Urinary bladder (tissue), 4 donors: ENCODE measurements around the gene RAX2. TPM values are rescaled to one million over a fixed set of nuclear protein-coding genes. Genes with fewer than 3 reads are reported as not detected.

Experiments used
- DNase-seq: peaks from one replicate; pipeline ENCODE4 v3.0.0-alpha.2; 2015; ENCODE audit errors: extremely low spot score
- H3K27ac ChIP-seq: one replicate; pipeline ENCODE4 v1.5.1; 2013; ENCODE audit warnings: low read depth, mild to moderate bottlenecking, moderate library complexity
- H3K36me3 ChIP-seq: one replicate; pipeline ENCODE4 v1.6.1; 2013; ENCODE audit warnings: mild to moderate bottlenecking, moderate library complexity; ENCODE audit not compliant: insufficient read depth
- H3K4me1 ChIP-seq: one replicate; pipeline ENCODE4 v1.6.1; 2013; ENCODE audit warnings: mild to moderate bottlenecking, moderate library complexity; ENCODE audit not compliant: insufficient read depth
- H3K4me3 ChIP-seq: one replicate; pipeline ENCODE4 v1.5.1; 2013; ENCODE audit warnings: low read depth, low read length
- WGBS: extraction: QIAGEN DNeasy Blood & Tissue Kit; methylation state at CpG from one replicate; pipeline ENCODE4 v1.1.7; 2013; 5-methylcytosine and 5-hydroxymethylcytosine counted together
- polyA plus RNA-seq: library from polyadenylated mRNA; stranded (reverse); fragments of 200-250 nt; gene quantifications from one replicate; pipeline ENCODE4 v1.2.3, GENCODE V29; 2013
- total RNA-seq: library from RNA; depleted of rRNA; stranded (reverse); fragments of >200 nt; gene quantifications from one replicate; pipeline ENCODE4 v1.2.3, GENCODE V29; 2014
- donor health status: healthy with polysubstance abuse.
- donor health status: healthy.

RAX2 gene
- total and polyA plus RNA-seq, 2 donors: not detected

GRCh38 chr19:3753631-3754410 is 18.2 kb downstream of the RAX2 start:
- H3K27ac ChIP-seq: no peak overlapping the region
- H3K4me3 ChIP-seq: no peak overlapping the region
- 96% methylated on average over 51 of the region's 51 CpGs for WGBS
- no peaks in the 10 kb centered on the region for H3K4me1 ChIP-seq
- no peaks in the 10 kb centered on the region for H3K36me3 ChIP-seq
- no peak for DNase-seq

- Histone ChIP-seq H3K4me3 (no peak overlapping the region), H3K36me3 (no peaks in the 10 kb centered on the region), H3K4me1 (no peaks in the 10 kb centered on the region), H3K27ac (no peak overlapping the region)
- no peak for DNase-seq
- WGBS: 88% methylated on average over 25 of the region's 25 CpGs
These were observed 19.5 kb downstream of the RAX2 start for GRCh38 chr19:3752492-3752891.

GRCh38 chr19:3751236-3751635 is 20.8 kb downstream of the RAX2 start:
- Histone ChIP-seq H3K27ac (no peak overlapping the region), H3K36me3 (no peaks in the 10 kb centered on the region), H3K4me3 (no peak overlapping the region), H3K4me1 (no peaks in the 10 kb centered on the region)
- DNase-seq: no peak
- WGBS: 92% methylated on average over 30 of the region's 30 CpGs

GRCh38 chr19:3750211-3750610 is 21.8 kb downstream of the RAX2 start:
- H3K4me3 ChIP-seq: no peak overlapping the region
- no peak for DNase-seq
- H3K4me1 ChIP-seq: no peaks in the 10 kb centered on the region
- H3K36me3 ChIP-seq: no peaks in the 10 kb centered on the region
- 98% methylated on average over 2 of the region's 2 CpGs for WGBS
- no peak overlapping the region for H3K27ac ChIP-seq

GRCh38 chr19:3748965-3749364 is 23.1 kb downstream of the RAX2 start:
- 78% methylated on average over 8 of the region's 8 CpGs for WGBS
- no peak for DNase-seq
- Histone ChIP-seq H3K4me3 (no peak overlapping the region), H3K36me3 (no peaks in the 10 kb centered on the region), H3K27ac (no peak overlapping the region), H3K4me1 (no peaks in the 10 kb centered on the region)

- no peak for DNase-seq
- Histone ChIP-seq H3K4me3 (no peak overlapping the region), H3K27ac (no peak overlapping the region), H3K36me3 (no peaks in the 10 kb centered on the region), H3K4me1 (no peaks in the 10 kb centered on the region)
- WGBS: 67% methylated on average over 31 of the region's 31 CpGs
These were observed 25.5 kb downstream of the RAX2 start for GRCh38 chr19:3746371-3747056.

- no peak for DNase-seq
- H3K4me3 ChIP-seq: no peak overlapping the region
- WGBS: 62% methylated on average over 8 of the region's 8 CpGs
- H3K4me1 ChIP-seq: no peaks in the 10 kb centered on the region
- H3K27ac ChIP-seq: no peak overlapping the region
- no peaks in the 10 kb centered on the region for H3K36me3 ChIP-seq
These were observed 26.5 kb downstream of the RAX2 start for GRCh38 chr19:3745363-3746045.

GRCh38 chr19:3743486-3743885 is 28.5 kb downstream of the RAX2 start:
- no peaks in the 10 kb centered on the region for H3K36me3 ChIP-seq
- DNase-seq: no peak
- no peaks in the 10 kb centered on the region for H3K4me1 ChIP-seq
- WGBS: 96% methylated on average over 2 of the region's 2 CpGs
- H3K27ac ChIP-seq: no peak overlapping the region
- H3K4me3 ChIP-seq: no peak overlapping the region

- no peak overlapping the region for H3K27ac ChIP-seq
- H3K4me3 ChIP-seq: no peak overlapping the region
- H3K4me1 ChIP-seq: no peaks in the 10 kb centered on the region
- WGBS: 94% methylated on average over 24 of the region's 24 CpGs
- no peak for DNase-seq
- no peaks in the 10 kb centered on the region for H3K36me3 ChIP-seq
These were observed 31.6 kb downstream of the RAX2 start for GRCh38 chr19:3740431-3740830.

- Histone ChIP-seq H3K27ac (no peak overlapping the region), H3K4me1 (no peaks in the 10 kb centered on the region), H3K4me3 (no peak overlapping the region), H3K36me3 (no peaks in the 10 kb centered on the region)
- WGBS: 87% methylated on average over 32 of the region's 32 CpGs
- no peak for DNase-seq
These were observed 33.4 kb downstream of the RAX2 start for GRCh38 chr19:3738477-3739220.

- Histone ChIP-seq H3K36me3 (no peaks in the 10 kb centered on the region), H3K4me1 (no peaks in the 10 kb centered on the region), H3K27ac (no peak overlapping the region), H3K4me3 (no peak overlapping the region)
- DNase-seq: no peak
- 87% methylated on average over 10 of the region's 10 CpGs for WGBS
These were observed 34.4 kb downstream of the RAX2 start for GRCh38 chr19:3737487-3738205.

GRCh38 chr19:3736106-3736724 is 35.8 kb downstream of the RAX2 start:
- Histone ChIP-seq H3K4me1 (no peaks in the 10 kb centered on the region), H3K36me3 (no peaks in the 10 kb centered on the region), H3K4me3 (no peak overlapping the region), H3K27ac (no peak overlapping the region)
- no peak for DNase-seq
- WGBS: 84% methylated on average over 21 of the region's 21 CpGs

GRCh38 chr19:3734310-3734600 is 37.8 kb downstream of the RAX2 start:
- no peak overlapping the region for H3K27ac ChIP-seq
- H3K4me1 ChIP-seq: no peaks in the 10 kb centered on the region
- H3K36me3 ChIP-seq: no peaks in the 10 kb centered on the region
- H3K4me3 ChIP-seq: no peak overlapping the region
- WGBS: 91% methylated on average over 14 of the region's 14 CpGs
- no peak for DNase-seq
